IMR-90 (cell line): ENCODE results near the gene WNT3. TPM values are rescaled to one million over a fixed set of nuclear protein-coding genes. Genes with fewer than 3 reads are reported as not detected.
A peak's percentile ranks its signal among the peaks of the same experiment; 100 is the strongest.

Source experiments
- ATAC-seq: fragments of 200-7000 bp; cut with Tn5 transposase; 2 replicates; pipeline ENCODE4 v1.9.1; 2020; ENCODE audit warnings: low read depth, mild to moderate bottlenecking, moderate library complexity
- BruUV-seq: library from RNA; stranded (reverse); fragments of 400-500 nt; replicated peaks from 2 replicates; lab custom pipeline; 2021; lab: Mats Ljungman, UMichigan
- CTCF ChIA-PET: fragments of 300-600 bp; formaldehyde crosslinking; extraction: SDS; loops from one replicate; lab custom pipeline; 2021; ENCODE audit warnings: antibody characterized with exemption; lab: Yijun Ruan, JAX
- POLR2A ChIA-PET: fragments of 300-600 bp; sonication (Branson Sonifier 250); formaldehyde crosslinking; loops from one replicate; lab custom pipeline; 2022; ENCODE audit warnings: antibody characterized with exemption; ENCODE audit not compliant: unreplicated experiment; lab: Charles Lee
- DNase-seq: peaks from one replicate; pipeline ENCODE4 v3.0.0; 2013
- H2AFZ ChIP-seq: replicated peaks from 2 replicates; pipeline ENCODE3; 2013; ENCODE audit warnings: low read length, mild to moderate bottlenecking; ENCODE audit not compliant: poor library complexity
- H2AK5ac ChIP-seq: 2 replicates; pipeline ENCODE4 v1.6.1; 2013; ENCODE audit warnings: low read depth, low read length, inconsistent platforms
- H2AK9ac ChIP-seq: replicated peaks from 2 replicates; pipeline ENCODE3; 2013; ENCODE audit warnings: mild to moderate bottlenecking, low read depth, low read length, moderate library complexity; ENCODE audit not compliant: poor library complexity
- H2BK120ac ChIP-seq: 2 replicates; pipeline ENCODE4 v1.6.1; 2013; ENCODE audit warnings: low read depth, low read length, inconsistent platforms
- H2BK15ac ChIP-seq: 3 replicates; pipeline ENCODE4 v1.6.1; 2013; ENCODE audit warnings: low read depth, low read length, inconsistent platforms
- H2BK20ac ChIP-seq: 2 replicates; pipeline ENCODE4 v1.6.1; 2013; ENCODE audit warnings: low read depth, mild to moderate bottlenecking, inconsistent platforms, low read length, moderate library complexity
- H2BK5ac ChIP-seq: 2 replicates; pipeline ENCODE4 v1.6.1; 2013; ENCODE audit warnings: mild to moderate bottlenecking, low read depth, low read length, inconsistent platforms; ENCODE audit not compliant: poor library complexity, severe bottlenecking
- H3K14ac ChIP-seq: replicated peaks from 2 replicates; pipeline ENCODE4 v1.6.1; 2013; ENCODE audit warnings: low read depth, low read length, inconsistent platforms
- H3K18ac ChIP-seq: 2 replicates; pipeline ENCODE4 v1.6.1; 2013; ENCODE audit warnings: low read depth, low read length, control low read depth
- H3K23ac ChIP-seq: 2 replicates; pipeline ENCODE4 v1.6.1; 2013; ENCODE audit warnings: low read depth, low read length, inconsistent platforms
- H3K27ac ChIP-seq: 2 replicates; pipeline ENCODE4 v1.5.1; 2013; ENCODE audit warnings: mild to moderate bottlenecking, control low read depth, low read length; ENCODE audit not compliant: insufficient read depth
- H3K27me3 ChIP-seq: 2 replicates; pipeline ENCODE4 v1.6.1; 2013; ENCODE audit warnings: low read length; ENCODE audit not compliant: control insufficient read depth, insufficient read depth
- H3K36me3 ChIP-seq: 2 replicates; pipeline ENCODE4 v1.6.1; 2013; ENCODE audit warnings: low read length, mixed read lengths; ENCODE audit not compliant: control insufficient read depth, insufficient read depth
- H3K4ac ChIP-seq: 2 replicates; pipeline ENCODE4 v1.6.1; 2013; ENCODE audit warnings: low read depth, low read length, inconsistent platforms
- H3K4me1 ChIP-seq: 2 replicates; pipeline ENCODE4 v1.6.1; 2013; ENCODE audit warnings: low read length, mixed read lengths; ENCODE audit not compliant: control insufficient read depth, insufficient read depth
- H3K4me2 ChIP-seq: 2 replicates; pipeline ENCODE4 v1.6.1; 2013; ENCODE audit warnings: low read depth, mild to moderate bottlenecking, control low read depth, low read length, moderate library complexity
- H3K4me3 ChIP-seq: 2 replicates; pipeline ENCODE4 v1.5.1; 2013; ENCODE audit warnings: low read depth, mild to moderate bottlenecking, control low read depth, low read length, moderate library complexity; ENCODE audit not compliant: insufficient read depth
- H3K56ac ChIP-seq: 2 replicates; pipeline ENCODE4 v1.6.1; 2013; ENCODE audit warnings: low read length, inconsistent platforms; ENCODE audit not compliant: insufficient read depth; ENCODE audit errors: extremely low read depth
- H3K79me1 ChIP-seq, 2 experiments: 2 replicates each; pipeline ENCODE4 v1.6.1; 2013; ENCODE audit warnings: low read length in 2 of 2, inconsistent platforms in 1 of 2, low read depth in 1 of 2
- H3K9ac ChIP-seq: 2 replicates; pipeline ENCODE4 v1.6.1; 2013; ENCODE audit warnings: low read depth, low read length, control low read depth
- H3K9me1 ChIP-seq: 2 replicates; pipeline ENCODE4 v1.6.1; 2013; ENCODE audit warnings: low read length, inconsistent platforms; ENCODE audit not compliant: insufficient read depth
- H3K9me3 ChIP-seq: 2 replicates; pipeline ENCODE4 v1.6.1; 2013; ENCODE audit warnings: low read length; ENCODE audit not compliant: control insufficient read depth, insufficient read depth
- H4K20me1 ChIP-seq: 2 replicates; pipeline ENCODE4 v1.6.1; 2013; ENCODE audit warnings: low read length, inconsistent platforms; ENCODE audit not compliant: insufficient read depth
- H4K5ac ChIP-seq: 2 replicates; pipeline ENCODE4 v1.6.1; 2013; ENCODE audit warnings: mild to moderate bottlenecking, low read depth, low read length, control low read depth
- H4K8ac ChIP-seq, 2 experiments: 2 replicates each; pipeline ENCODE4 v1.6.1; 2013; ENCODE audit warnings: low read depth in 2 of 2, low read length in 2 of 2, control low read depth in 1 of 2, inconsistent platforms in 1 of 2
- H4K91ac ChIP-seq: 2 replicates; pipeline ENCODE4 v1.6.1; 2013; ENCODE audit warnings: low read depth, low read length, inconsistent platforms; ENCODE audit not compliant: insufficient read depth
- FOS ChIP-seq: fragments of 150-350 bp; IDR thresholded peaks from 2 replicates; pipeline ENCODE4 v1.6.1; 2016; ENCODE audit warnings: low read depth, low read length
- MAFK ChIP-seq: IDR thresholded peaks from 2 replicates; pipeline ENCODE4 v1.6.1; 2012; ENCODE audit warnings: low read depth, low read length, improper control_type of control experiment
- WGBS, 2 experiments: methylation state at CpG; one replicate each; pipeline versions ENCODE4 v1.1.5 to v1.1.7; 2013; ENCODE audit warnings: missing lambda C conversion rate in 2 of 2; ENCODE audit not compliant: insufficient read length in 1 of 2; ENCODE audit errors: extremely low coverage in 2 of 2; 5-methylcytosine and 5-hydroxymethylcytosine counted together
- dilution Hi-C: fragments of 300-500 bp; cut with HindIII; formaldehyde crosslinking; loops from one replicate; pipeline ENCODE4 v1.14.3; 2018; ENCODE audit warnings: low sequenced_read_pairs; ENCODE audit not compliant: unreplicated experiment
- in situ Hi-C: fragments of 300-500 bp; cut with MboI; formaldehyde crosslinking; loops from 3 replicates; pipeline ENCODE4 v1.14.3; 2019; ENCODE audit warnings: low sequenced_read_pairs, inconsistent platforms, mixed read lengths
- intact Hi-C: fragments of 100-400 bp; cut with micrococcal nuclease; formaldehyde crosslinking; loops from 2 replicates; pipeline ENCODE4 v1.10.0; 2022
- polyA plus RNA-seq, 3 experiments: library from polyadenylated mRNA; depleted of rRNA; stranded (reverse); fragments of >200 nt; gene quantifications; 2 replicates each; pipeline ENCODE4 v1.2.3, GENCODE V29; 2012; ENCODE audit warnings: low replicate concordance in 1 of 3
- total RNA-seq: library from RNA; depleted of rRNA; stranded (reverse); fragments of >200 nt; gene quantifications from 2 replicates; pipeline ENCODE4 v1.2.3, GENCODE V29; 2012

The WNT3 gene
- total and polyA plus RNA-seq, 2 of the 4 experiments (the other 2 are of a cell fraction) = 0.72 to 1.0 TPM

- Histone ChIP-seq H2BK15ac (no peak overlapping the region), H3K9me3 (no peaks in the 10 kb centered on the region), H3K9ac (no peak overlapping the region), H3K18ac (no peak overlapping the region), H2BK120ac (no peak overlapping the region), H3K9me1 (peaks cover 8% of the 10 kb centered on the region; the same call in 1 of the 2 replicates), H3K27me3 (no peaks in the 10 kb centered on the region), H3K36me3 (peaks cover 5% of the 10 kb centered on the region), H4K8ac (no peak overlapping the region), H3K14ac (no peak overlapping the region), H3K4me1 (peaks cover 8% of the 10 kb centered on the region; the same call in 1 of the 2 replicates), H2AK9ac (no peak overlapping the region), H3K23ac (no peak overlapping the region), H3K4me2 (no peak overlapping the region), H4K5ac (no peak overlapping the region), H3K56ac (no peak overlapping the region), H3K79me1 (no peaks in the 10 kb centered on the region; a peak in 1 of 4 replicates), H4K20me1 (no peaks in the 10 kb centered on the region), H3K4ac (no peak overlapping the region), H3K4me3 (no peak overlapping the region), H4K91ac (no peak overlapping the region), H2BK20ac (no peak overlapping the region), H2AFZ (no peak overlapping the region), H2BK5ac (no peak overlapping the region), H2AK5ac (no peak overlapping the region), H3K27ac (no peak overlapping the region)
- ATAC-seq = no peak
- DNase-seq = no peak
- intact Hi-C loops = no loop called here
- dilution Hi-C loops = no loop called here
- CTCF ChIA-PET = no interaction called here
- TF ChIP-seq FOS (no peak), MAFK (peak; percentile 70)
- no TSS peak for BruUV-seq
- in situ Hi-C loops = loop anchor here (25.0 kb wide), 1 partner anchor 1143 kb away; no protein-coding TSS in a partner anchor
- POLR2A ChIA-PET = no interaction called here
- no CpG with 5 or more reads among the region's 2 CpGs for WGBS, 2 experiments
These were observed 88.5 kb downstream of the WNT3 start for GRCh38 chr17:46730026-46730425.
